Measurements from ENCODE around the gene SSR4. TPM values are rescaled to one million over a fixed set of nuclear protein-coding genes. Genes with fewer than 3 reads are reported as not detected.

Gene SSR4
- total and polyA plus RNA-seq, 10 of the 15 experiments (the other 5 are each of a cell fraction or from before 2014, with no cell fraction given): 151 to 521 (median 310) TPM

GRCh38 chrX:153779891-153780677 is 14.4 kb upstream of the SSR4 start:
- Histone ChIP-seq H3K79me2 (ENCODE audit: control insufficient read depth, insufficient read depth, low read length) (no peaks in the 10 kb centered on the region), H3K4me1 (ENCODE audit: control insufficient read depth, insufficient read depth, low read length) (no peaks in the 10 kb centered on the region), H3K27ac (ENCODE audit: control insufficient read depth, insufficient read depth) (no peak overlapping the region), H3K36me3 (ENCODE audit: control insufficient read depth in 2 of 2, insufficient read depth in 2 of 2, low read length in 1 of 2) (no peaks in the 10 kb centered on the region; a peak in 1 of 4 replicates), H3K4me2 (ENCODE audit: control insufficient read depth, insufficient read depth) (no peak overlapping the region), H3K27me3 (replicated peaks in 1 of 2; ENCODE audit: control insufficient read depth in 2 of 2, insufficient read depth in 2 of 2, low read length in 1 of 2) (no peaks in the 10 kb centered on the region), H4K20me1 (ENCODE audit: control insufficient read depth, insufficient read depth) (no peaks in the 10 kb centered on the region), H3K4me3 (no peak overlapping the region), H3K9ac (ENCODE audit: control insufficient read depth, insufficient read depth, low read length) (no peak overlapping the region), H3K9me3 (replicated peaks; ENCODE audit: control insufficient read depth, insufficient read depth, low read length) (no peaks in the 10 kb centered on the region; the same call in 2 of the 3 replicates), H2AFZ (ENCODE audit: control insufficient read depth, low read depth, low read length) (no peak overlapping the region)
- CTCF ChIA-PET: interaction anchor here (2.5 kb wide), 1 partner anchor 167 kb away, joined by 7 read pairs; no protein-coding TSS in a partner anchor
- TF ChIP-seq PML (IDR thresholded peaks at IDR 0.05; ENCODE audit: low read length) (no peak), STAT3 (IDR thresholded peaks at IDR 0.05; ENCODE audit: low read depth, low read length) (no peak), ZBED1 (IDR thresholded peaks at IDR 0.05; ENCODE audit: borderline replicate concordance) (no peak), NFIC (IDR thresholded peaks at IDR 0.05; ENCODE audit: low read depth, low read length) (no peak)
- no peak for ATAC-seq
- 57% methylated on average over 18 of the region's 18 CpGs for WGBS (ENCODE audit: insufficient coverage, insufficient replicate concordance, low lambda C conversion rate, missing lambda C conversion rate)
- intact Hi-C loops (cut with micrococcal nuclease; ENCODE audit: unreplicated experiment) (no loop called here), in situ Hi-C loops (cut with MboI) (loop anchor here (10.0 kb wide), 1 partner anchor 45 kb away; no protein-coding TSS in a partner anchor)
- SMC1A ChIA-PET (ENCODE audit: uncharacterized antibody, unreplicated experiment): no interaction called here
- DNase-seq (ENCODE audit: low read depth, low spot score): no peak
- no TSS peak for BruUV-seq (replicated peaks)
- RAD21 ChIA-PET (ENCODE audit: unreplicated experiment): no interaction called here
- no peak for FAIRE-seq
- POLR2A ChIA-PET: interaction anchor here (0.7 kb wide), 1 partner anchor 261 kb away, joined by 3 read pairs; no protein-coding TSS in a partner anchor

GRCh38 chrX:153780678-153781427 is 13.6 kb upstream of the SSR4 start, which contains the start of gene SRPK3:
TSS of gene SRPK3 (plus strand) at chrX:153781041. CDS start at chrX:153781087, 46 bp downstream.
- H3K4me1 ChIP-seq (ENCODE audit: control insufficient read depth, insufficient read depth, low read length): no peaks in the 10 kb centered on the region
- no TSS peak for BruUV-seq (replicated peaks)
- H3K27me3 ChIP-seq (replicated peaks in 1 of 2; ENCODE audit: control insufficient read depth in 2 of 2, insufficient read depth in 2 of 2, low read length in 1 of 2): no peaks in the 10 kb centered on the region
- DNase-seq (ENCODE audit: low read depth, low spot score) (no peak), FAIRE-seq (no peak), ATAC-seq (peak; percentile 17; the same call in 2 of the 3 replicates)
- no peak within 1 kb of the TSS for H3K4me3 ChIP-seq
- H2AFZ ChIP-seq (ENCODE audit: control insufficient read depth, low read depth, low read length): no peak within 1 kb of the TSS
- in situ Hi-C loops (cut with MboI) (loop anchor here (10.0 kb wide), 1 partner anchor 46 kb away; no protein-coding TSS in a partner anchor), intact Hi-C loops (cut with micrococcal nuclease; ENCODE audit: unreplicated experiment) (no loop called here)
- no peaks in the 10 kb centered on the region for H3K79me2 ChIP-seq (ENCODE audit: control insufficient read depth, insufficient read depth, low read length)
- ChIA-PET RAD21 (ENCODE audit: unreplicated experiment) (no interaction called here), POLR2A (interaction anchor here (0.7 kb wide), 1 partner anchor 260 kb away, joined by 3 read pairs; no protein-coding TSS in a partner anchor), SMC1A (ENCODE audit: uncharacterized antibody, unreplicated experiment) (no interaction called here), CTCF (no interaction called here)
- no peak for TF ChIP-seq IKZF2 (IDR thresholded peaks at IDR 0.05)
- no peak for TF ChIP-seq PML (IDR thresholded peaks at IDR 0.05; ENCODE audit: low read length)
- 44% methylated on average over 43 of the region's 52 CpGs for WGBS (ENCODE audit: insufficient coverage, insufficient replicate concordance, low lambda C conversion rate, missing lambda C conversion rate)
- H3K36me3 ChIP-seq (ENCODE audit: control insufficient read depth in 2 of 2, insufficient read depth in 2 of 2, low read length in 1 of 2): no peaks in the 10 kb centered on the region; a peak in 1 of 4 replicates
- no peak within 1 kb of the TSS for H3K27ac ChIP-seq (ENCODE audit: control insufficient read depth, insufficient read depth)
- no peak within 1 kb of the TSS for H3K4me2 ChIP-seq (ENCODE audit: control insufficient read depth, insufficient read depth)
- H4K20me1 ChIP-seq (ENCODE audit: control insufficient read depth, insufficient read depth): no peaks in the 10 kb centered on the region
- no peak within 1 kb of the TSS for H3K9ac ChIP-seq (ENCODE audit: control insufficient read depth, insufficient read depth, low read length)
- no peaks in the 10 kb centered on the region; the same call in 2 of the 3 replicates for H3K9me3 ChIP-seq (replicated peaks; ENCODE audit: control insufficient read depth, insufficient read depth, low read length)

All from GM12878 (cell line).